GM18858 (cell line): ENCODE data around the gene TCF20.

Experiments used
- ATAC-seq: cut with Tn5 transposase; IDR thresholded peaks from one replicate; pipeline ENCODE4 v1.9.1; 2021; ENCODE audit not compliant: unreplicated experiment

TCF20 gene

DNA sequence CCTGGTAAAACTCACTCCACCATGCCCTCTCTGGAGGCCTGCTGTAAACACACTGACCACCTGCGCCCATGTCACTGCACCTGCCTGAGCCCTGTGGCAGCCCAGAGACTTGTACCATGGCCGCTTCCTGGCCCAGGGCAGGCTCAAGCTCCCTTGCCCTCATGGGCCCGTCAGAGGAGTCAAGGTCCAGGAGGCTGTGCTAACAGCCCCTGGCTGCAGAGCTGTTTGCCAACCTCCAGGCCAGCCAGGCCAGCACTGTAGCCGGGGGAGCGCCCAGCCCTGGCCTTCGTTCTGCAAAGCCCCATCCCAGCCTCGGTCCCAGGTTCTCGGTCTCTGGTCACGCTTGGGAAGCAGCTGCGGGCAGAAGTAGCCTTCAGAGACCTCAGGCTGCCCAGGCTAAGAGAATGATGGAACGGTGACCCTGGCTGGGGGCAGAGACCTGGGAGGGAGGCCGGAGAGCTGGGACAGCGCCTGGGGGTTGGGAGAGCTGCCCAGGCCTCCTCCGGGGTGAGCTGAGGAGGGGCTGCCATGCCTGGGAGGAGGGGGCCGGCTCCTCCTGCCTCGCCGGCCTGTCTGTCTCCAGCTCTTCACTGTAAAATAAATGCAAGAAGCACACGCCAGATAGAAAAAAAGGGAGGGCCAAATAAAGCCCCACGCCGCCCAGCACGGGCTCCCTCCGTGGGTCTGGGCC lies 11.9 kb upstream of the TCF20 start:
- no peak for ATAC-seq

GRCh38 chr22:42281706-42282251 lies 11.3 kb upstream of the TCF20 start:
- no peak for ATAC-seq

- no peak for ATAC-seq
These were observed 10.8 kb upstream of the TCF20 start for GRCh38 chr22:42281284-42281683.

DNA sequence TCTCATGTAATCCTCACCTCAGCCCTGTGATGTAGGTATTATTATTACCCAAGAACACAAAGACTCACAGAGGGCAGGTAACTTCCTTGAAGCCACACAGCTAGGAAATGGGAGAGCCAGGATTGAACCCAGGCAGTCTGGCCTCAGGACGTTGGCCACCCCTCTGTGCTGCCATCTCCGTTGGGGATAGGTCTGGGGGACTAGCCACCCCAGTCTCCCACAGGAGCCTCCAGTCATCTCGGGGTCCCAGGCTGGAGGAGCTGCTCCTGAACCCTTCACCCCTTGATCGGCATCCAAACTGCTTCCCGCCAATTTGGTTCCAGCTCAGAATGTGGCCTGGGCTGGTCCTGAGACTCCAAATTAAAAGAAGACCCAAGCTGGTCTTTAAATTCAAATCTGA lies 10.4 kb upstream of the TCF20 start:
- ATAC-seq: no peak

DNA sequence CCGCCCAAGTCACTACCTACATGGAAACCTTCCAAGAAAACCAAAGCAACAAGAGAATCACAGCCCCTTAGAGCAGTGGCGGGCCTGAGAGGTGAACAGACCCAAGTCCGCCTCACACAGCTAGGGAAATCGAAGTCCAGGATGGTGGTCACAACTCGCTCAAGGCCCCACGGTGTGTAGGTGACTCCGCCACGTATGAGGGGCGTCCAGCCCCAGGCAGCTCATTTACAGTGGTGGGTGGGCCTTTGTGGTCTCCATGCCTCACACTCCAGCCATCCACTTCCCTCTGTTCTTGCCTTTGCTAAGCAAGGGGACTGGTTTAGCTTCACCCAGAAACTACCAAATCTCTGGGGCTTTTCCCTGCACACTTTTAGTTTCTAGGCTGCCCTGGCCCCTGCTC lies 9.7 kb upstream of the TCF20 start:
- ATAC-seq: no peak

GRCh38 chr22:42279425-42280020 lies 9.1 kb upstream of the TCF20 start:
- ATAC-seq: no peak

- no peak for ATAC-seq
These were observed 7.7 kb upstream of the TCF20 start for GRCh38 chr22:42277988-42278776.

GRCh38 chr22:42277232-42277753 lies 6.8 kb upstream of the TCF20 start:
- no peak for ATAC-seq

GRCh38 chr22:42275970-42276369 lies 5.5 kb upstream of the TCF20 start:
- no peak for ATAC-seq

GRCh38 chr22:42275176-42275575 lies 4.7 kb upstream of the TCF20 start:
- no peak for ATAC-seq

DNA sequence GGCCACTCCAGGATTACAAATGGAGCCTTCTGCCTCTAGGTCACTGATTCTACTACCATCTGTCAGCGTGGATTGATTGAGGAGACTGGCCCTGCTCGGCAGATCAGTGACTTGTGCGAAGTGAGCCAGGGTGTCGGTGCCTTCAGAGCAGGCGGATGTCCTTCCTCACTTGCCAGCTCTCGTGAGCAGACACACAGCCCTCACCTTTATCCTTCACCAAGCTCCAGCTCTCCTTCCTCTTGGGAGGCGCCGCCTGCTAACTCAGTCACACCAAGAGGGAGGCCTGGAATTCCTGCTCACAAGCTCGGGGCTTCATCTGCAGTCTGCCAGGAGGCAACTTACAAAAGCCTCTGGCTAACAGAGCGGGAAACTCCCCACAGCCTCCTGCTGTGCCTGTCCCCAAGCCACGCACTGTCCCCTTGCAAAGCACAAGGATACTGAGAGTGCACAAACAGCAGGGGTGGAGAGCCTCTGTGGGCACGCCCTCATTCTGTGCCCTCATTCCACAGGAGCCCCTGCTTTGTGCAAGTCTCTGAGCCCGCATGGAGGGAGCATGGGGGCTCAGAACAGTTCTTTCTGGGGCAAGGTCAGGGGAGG lies 3.5 kb upstream of the TCF20 start:
- ATAC-seq: no peak

DNA sequence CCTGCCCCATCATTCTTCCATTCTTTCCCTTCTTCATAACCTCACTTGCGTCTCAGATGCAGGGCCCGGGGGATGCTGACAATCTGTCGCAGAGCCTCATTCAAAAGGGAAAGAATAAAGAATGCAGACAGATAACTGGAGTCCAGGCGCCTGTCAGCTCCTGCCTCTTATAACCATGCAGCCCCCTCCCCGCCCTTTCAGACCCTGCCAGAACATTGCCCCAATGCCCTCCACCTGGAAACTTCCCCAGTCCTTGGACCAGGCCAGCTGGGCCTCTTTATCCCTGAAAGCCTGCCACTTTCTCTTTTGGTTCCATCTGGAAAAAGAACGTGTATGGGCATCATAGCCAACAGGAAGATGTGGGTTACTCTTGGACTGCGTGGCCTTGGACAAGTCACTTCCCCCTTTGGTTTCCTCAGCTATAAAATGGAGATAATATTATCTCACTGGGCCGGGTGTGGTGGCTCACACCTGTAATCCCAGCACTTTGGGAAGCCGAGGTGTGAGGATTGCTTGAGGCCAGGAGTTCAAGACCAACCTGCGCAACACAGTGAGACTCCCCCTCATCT lies 2.1 kb upstream of the TCF20 start:
- no peak for ATAC-seq

GRCh38 chr22:42271906-42272305 lies 1.5 kb upstream of the TCF20 start:
- no peak for ATAC-seq

GRCh38 chr22:42271191-42271813 lies 849 bp upstream of the TCF20 start:
- no peak for ATAC-seq

GRCh38 chr22:42270176-42270509 lies 310 bp downstream of the TCF20 start:
- ATAC-seq: peak; percentile 14

DNA sequence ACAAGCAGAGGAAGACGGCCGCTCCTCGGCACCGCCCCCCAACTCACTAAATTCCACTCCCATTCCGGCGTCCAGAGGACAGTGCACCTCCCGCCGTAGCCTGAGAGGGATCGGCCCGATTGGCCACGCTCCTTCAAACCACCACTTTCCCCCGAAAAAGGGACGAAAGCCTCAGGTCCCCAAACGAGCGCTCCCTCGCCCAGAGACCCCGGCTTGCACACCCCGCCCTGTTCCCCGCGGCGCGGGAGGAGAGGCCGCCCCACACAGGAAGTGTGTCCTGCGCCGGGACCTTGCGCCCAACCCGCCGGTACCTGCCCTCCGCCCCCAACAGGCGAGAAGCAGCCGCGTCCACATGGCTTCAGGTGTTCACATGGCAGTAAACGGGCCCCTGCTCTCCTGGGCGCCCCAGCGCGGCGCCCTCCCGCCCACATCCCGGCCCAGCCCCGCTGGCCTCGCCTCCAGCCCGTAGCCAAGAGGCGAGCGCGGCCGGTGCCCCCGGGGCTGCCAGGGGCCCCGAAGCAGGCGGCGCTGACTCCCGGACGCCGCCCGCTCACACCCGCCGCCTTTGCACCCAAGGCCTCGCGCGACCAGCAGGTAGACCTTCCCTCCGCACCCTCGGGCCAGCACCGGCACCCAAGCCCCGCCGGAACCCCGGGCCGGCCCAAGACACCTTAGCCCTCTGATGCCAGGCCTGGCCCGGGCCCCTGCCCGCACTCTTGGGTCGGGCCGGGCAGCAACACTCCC lies 849 bp downstream of the TCF20 start:
- ATAC-seq: peak; percentile 18

DNA sequence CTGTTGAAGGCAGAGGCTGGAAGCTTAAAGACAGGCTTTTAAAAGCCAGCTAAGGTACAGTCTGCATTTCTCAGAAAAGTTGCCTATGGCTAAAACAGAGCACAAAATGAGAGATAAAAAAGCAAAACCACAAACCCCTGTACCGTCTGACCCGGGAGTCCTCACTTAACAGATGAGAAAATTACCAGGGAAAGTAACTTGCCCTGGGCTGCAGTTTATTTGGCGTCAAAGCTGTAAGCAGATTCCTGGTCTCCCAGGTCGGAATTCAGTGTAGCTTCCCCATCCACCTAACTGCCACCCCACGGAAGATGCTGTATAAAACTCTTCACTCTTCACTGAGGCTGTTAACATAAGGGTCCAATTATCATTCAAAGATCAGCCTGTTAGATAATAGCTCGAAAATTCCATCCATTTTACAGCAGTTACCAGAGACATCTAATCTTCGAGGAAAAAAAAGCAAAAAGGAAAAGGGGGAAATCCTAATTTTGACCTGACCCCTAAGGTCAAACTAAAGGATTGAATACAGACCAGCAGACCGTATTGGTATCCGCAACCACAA lies 1.5 kb downstream of the TCF20 start:
- no peak for ATAC-seq

GRCh38 chr22:42265321-42265720 lies 5.1 kb downstream of the TCF20 start:
- ATAC-seq: no peak

GRCh38 chr22:42263944-42264343 lies 6.5 kb downstream of the TCF20 start:
- ATAC-seq: no peak

- no peak for ATAC-seq
These were observed 7.5 kb downstream of the TCF20 start for GRCh38 chr22:42262964-42263363.
